AG10803 (cell line): ENCODE results near the gene EMC8.

ENCODE experiments used
- DNase-seq: peaks from one replicate; pipeline ENCODE4 v3.0.0; 2010; ENCODE audit warnings: low read depth
- H3K4me3 ChIP-seq: 2 replicates; pipeline ENCODE4 v1.5.1; 2011; ENCODE audit warnings: mild to moderate bottlenecking, low read length, control low read depth
- TF ChIP-seq, protein P1 (sequence below): conservative IDR thresholded peaks from 2 replicates; pipeline ENCODE4 v1.5.1; 2011; ENCODE audit warnings: mild to moderate bottlenecking, low read length, control low read depth, inconsistent platforms

The EMC8 gene

DNA sequence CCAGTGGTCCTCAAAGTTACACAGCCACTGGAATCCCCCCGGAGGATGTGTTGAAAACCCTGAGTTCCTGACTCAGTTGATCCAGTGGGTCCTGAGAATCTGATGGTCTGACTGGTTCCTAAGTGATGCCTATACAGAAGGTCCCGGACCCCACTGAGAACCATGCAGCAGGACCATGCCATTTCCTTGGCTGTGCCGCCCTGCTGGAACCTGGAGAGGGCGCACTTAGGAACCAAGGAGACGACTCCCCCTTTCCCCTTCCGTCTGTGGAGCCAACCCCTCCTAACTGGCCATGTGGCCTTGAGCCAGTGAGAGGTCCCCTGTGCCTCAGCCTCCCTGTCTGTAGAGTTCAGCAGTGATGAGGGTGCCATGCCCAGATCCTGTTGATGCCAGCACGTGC, 70.5 kb downstream of the EMC8 start:
- H3K4me3 ChIP-seq, result no peak overlapping the region
- DNase-seq, result no peak
- TF ChIP-seq, protein P1, sequence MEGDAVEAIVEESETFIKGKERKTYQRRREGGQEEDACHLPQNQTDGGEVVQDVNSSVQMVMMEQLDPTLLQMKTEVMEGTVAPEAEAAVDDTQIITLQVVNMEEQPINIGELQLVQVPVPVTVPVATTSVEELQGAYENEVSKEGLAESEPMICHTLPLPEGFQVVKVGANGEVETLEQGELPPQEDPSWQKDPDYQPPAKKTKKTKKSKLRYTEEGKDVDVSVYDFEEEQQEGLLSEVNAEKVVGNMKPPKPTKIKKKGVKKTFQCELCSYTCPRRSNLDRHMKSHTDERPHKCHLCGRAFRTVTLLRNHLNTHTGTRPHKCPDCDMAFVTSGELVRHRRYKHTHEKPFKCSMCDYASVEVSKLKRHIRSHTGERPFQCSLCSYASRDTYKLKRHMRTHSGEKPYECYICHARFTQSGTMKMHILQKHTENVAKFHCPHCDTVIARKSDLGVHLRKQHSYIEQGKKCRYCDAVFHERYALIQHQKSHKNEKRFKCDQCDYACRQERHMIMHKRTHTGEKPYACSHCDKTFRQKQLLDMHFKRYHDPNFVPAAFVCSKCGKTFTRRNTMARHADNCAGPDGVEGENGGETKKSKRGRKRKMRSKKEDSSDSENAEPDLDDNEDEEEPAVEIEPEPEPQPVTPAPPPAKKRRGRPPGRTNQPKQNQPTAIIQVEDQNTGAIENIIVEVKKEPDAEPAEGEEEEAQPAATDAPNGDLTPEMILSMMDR, result peak; percentile 17; the same call in 1 of the 2 replicates
